VCaP (cell line): ENCODE measurements around the gene LONP2.
"Not testable (repeated sequence)": the region's sequence is repeated elsewhere in the genome, so short reads cannot be mapped to it uniquely, and the experiment has no call there.

Experiments
- H3K27ac ChIP-seq: fragments of 450-650 bp; 2 replicates; pipeline ENCODE4 v1.5.1; 2017
- CTCF ChIP-seq: fragments of 450-650 bp; conservative IDR thresholded peaks from 2 replicates; pipeline ENCODE4 v1.5.1; 2017; ENCODE audit warnings: mild to moderate bottlenecking, moderate library complexity

The LONP2 gene

GRCh38 chr16:48310908-48311641 lies 67.0 kb downstream of the LONP2 start:
- TF ChIP-seq CTCF, result no peak
- no peak overlapping the region for H3K27ac ChIP-seq

DNA sequence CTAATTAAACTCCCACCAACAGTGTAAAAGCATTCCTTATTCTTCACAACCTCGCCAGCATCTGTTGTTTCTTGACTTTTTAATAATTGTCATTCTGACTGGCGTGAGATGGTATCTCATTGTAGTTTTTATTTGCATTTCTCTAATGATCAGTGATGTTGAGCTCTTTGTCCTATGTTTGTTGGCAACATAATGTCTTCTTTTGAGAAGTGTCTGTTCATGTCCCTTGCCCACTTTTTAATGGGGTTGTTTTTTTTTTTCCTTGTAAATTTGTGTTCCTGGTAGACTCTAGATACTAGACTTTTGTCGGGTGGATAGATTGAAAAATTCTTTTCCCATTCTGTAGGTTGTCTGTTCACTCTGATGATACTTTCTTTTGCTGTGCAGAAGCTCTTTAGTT lies 69.8 kb downstream of the LONP2 start:
- not testable (repeated sequence) for H3K27ac ChIP-seq

GRCh38 chr16:48317026-48317425 lies 72.9 kb downstream of the LONP2 start:
- no peak overlapping the region for H3K27ac ChIP-seq
- TF ChIP-seq CTCF, result no peak

- TF ChIP-seq CTCF, result no peak
- H3K27ac ChIP-seq, result no peak overlapping the region
These were observed 73.7 kb downstream of the LONP2 start for GRCh38 chr16:48317614-48318315.

GRCh38 chr16:48318630-48319029 lies 74.5 kb downstream of the LONP2 start:
- no peak for TF ChIP-seq CTCF
- no peak overlapping the region for H3K27ac ChIP-seq

GRCh38 chr16:48321317-48322036 lies 77.4 kb downstream of the LONP2 start:
- H3K27ac ChIP-seq, result no peak overlapping the region

More at GRCh38 chr16:48321317-48322036, 77.4 kb downstream of the LONP2 start:
- no peak for TF ChIP-seq CTCF
